RPMI8226 (cell line): ENCODE measurements around the gene TPRKB.
"Not testable (repeated sequence)": the region's sequence is repeated elsewhere in the genome, so short reads cannot be mapped to it uniquely, and the experiment has no call there.

Experiments used
- DNase-seq: peaks from one replicate; pipeline ENCODE4 v3.0.0-alpha.2; 2015

The TPRKB gene

GRCh38 chr2:73736855-73737779 lies at the start of gene TPRKB:
Gene TPRKB (minus strand): TSS chr2:73737345. CDS start chr2:73734569, 2,776 bp downstream.
- peak; percentile 98 for DNase-seq

GRCh38 chr2:73783883-73784282 lies 46.7 kb upstream of the TPRKB start, which contains the start of gene C2orf78:
Gene C2orf78 (plus strand): TSS chr2:73784183. CDS start chr2:73784310, 127 bp downstream.
- DNase-seq: not testable (repeated sequence)

- DNase-seq: not testable (repeated sequence)
Measured at GRCh38 chr2:73783402-73783801, 46.3 kb upstream of the TPRKB start.

GRCh38 chr2:73780237-73780582 lies 43.1 kb upstream of the TPRKB start:
- DNase-seq: no peak

GRCh38 chr2:73779467-73780236 lies 42.5 kb upstream of the TPRKB start, which contains the start of gene DUSP11:
Gene DUSP11 (minus strand): TSS chr2:73780103. CDS start chr2:73779974, 129 bp downstream.
- DNase-seq: peak; percentile 96

- DNase-seq: not testable (repeated sequence)
Measured at GRCh38 chr2:73778867-73779466, 41.8 kb upstream of the TPRKB start.

GRCh38 chr2:73776869-73777519 lies 39.8 kb upstream of the TPRKB start:
- DNase-seq: no peak

GRCh38 chr2:73776381-73776780 lies 39.2 kb upstream of the TPRKB start:
- no peak for DNase-seq

GRCh38 chr2:73772819-73773218 lies 35.7 kb upstream of the TPRKB start:
- DNase-seq: no peak

GRCh38 chr2:73770725-73771124 lies 33.6 kb upstream of the TPRKB start:
- no peak for DNase-seq

GRCh38 chr2:73766994-73767393 lies 29.8 kb upstream of the TPRKB start:
- DNase-seq: no peak

GRCh38 chr2:73766349-73766748 lies 29.2 kb upstream of the TPRKB start:
- DNase-seq: no peak

GRCh38 chr2:73764945-73765344 lies 27.8 kb upstream of the TPRKB start:
- DNase-seq: no peak

GRCh38 chr2:73762571-73762970 lies 25.4 kb upstream of the TPRKB start:
- DNase-seq: no peak

GRCh38 chr2:73759904-73760303 lies 22.8 kb upstream of the TPRKB start:
- no peak for DNase-seq

- DNase-seq: no peak
Measured at GRCh38 chr2:73759285-73759764, 22.2 kb upstream of the TPRKB start.

- DNase-seq: not testable (repeated sequence)
Measured at GRCh38 chr2:73754332-73754731, 17.2 kb upstream of the TPRKB start.

- no peak for DNase-seq
Measured at GRCh38 chr2:73749314-73749713, 12.2 kb upstream of the TPRKB start.

- no peak for DNase-seq
Measured at GRCh38 chr2:73746877-73747208, 9.7 kb upstream of the TPRKB start.

- no peak for DNase-seq
Measured at GRCh38 chr2:73746015-73746876, 9.1 kb upstream of the TPRKB start.

- DNase-seq: no peak
Measured at GRCh38 chr2:73740767-73741166, 3.6 kb upstream of the TPRKB start.

- no peak for DNase-seq
Measured at GRCh38 chr2:73739101-73739500, 2.0 kb upstream of the TPRKB start.
